DND-41 (cell line): Measurements from ENCODE around the gene OST4.
A peak's percentile ranks its signal among the peaks of the same experiment; 100 is the strongest.

Experiments used
- ATAC-seq: fragments of 200-7000 bp; cut with Tn5 transposase; 3 replicates; pipeline ENCODE4 v1.9.1; 2021; ENCODE audit warnings: low read depth; ENCODE audit not compliant: insufficient read depth
- DNase-seq: peaks from one replicate; pipeline ENCODE4 v3.0.0-alpha.2; 2020
- H2AFZ ChIP-seq: 2 replicates; pipeline ENCODE4 v1.6.0; 2012; ENCODE audit warnings: low read depth, low read length
- H3K27ac ChIP-seq: 2 replicates; pipeline ENCODE4 v1.5.1; 2012; ENCODE audit warnings: low read length, inconsistent platforms
- H3K27me3 ChIP-seq: fragments of 200-600 bp; sonication (generic); 2 replicates; pipeline ENCODE4 v1.6.0; 2012; ENCODE audit warnings: low read length, mild to moderate bottlenecking, inconsistent platforms; ENCODE audit not compliant: insufficient read depth, poor library complexity
- H3K36me3 ChIP-seq: 2 replicates; pipeline ENCODE4 v1.5.1; 2012; ENCODE audit warnings: low read length, inconsistent platforms; ENCODE audit not compliant: insufficient read depth
- H3K4me1 ChIP-seq: 2 replicates; pipeline ENCODE4 v1.5.1; 2012; ENCODE audit warnings: mild to moderate bottlenecking, low read length; ENCODE audit not compliant: insufficient read depth
- H3K4me2 ChIP-seq: 2 replicates; pipeline ENCODE4 v1.6.0; 2012; ENCODE audit warnings: mild to moderate bottlenecking, moderate library complexity, low read length, inconsistent platforms; ENCODE audit not compliant: insufficient read depth
- H3K4me3 ChIP-seq, 2 experiments: fragments of 200-600 bp in 1 of 2; shearing (Covaris generic) in 1 of 2; 2 replicates each; pipeline ENCODE4 v1.5.1; 2012 to 2016; ENCODE audit warnings: inconsistent platforms in 2 of 2, low read length in 2 of 2, mild to moderate bottlenecking in 2 of 2, low read depth in 1 of 2, moderate library complexity in 1 of 2
- H3K79me2 ChIP-seq: 2 replicates; pipeline ENCODE4 v1.6.0; 2012; ENCODE audit warnings: low read length, inconsistent platforms; ENCODE audit not compliant: insufficient read depth
- H3K9ac ChIP-seq: 2 replicates; pipeline ENCODE4 v1.6.0; 2012; ENCODE audit warnings: low read depth, mild to moderate bottlenecking, inconsistent platforms, low read length, moderate library complexity
- H3K9me3 ChIP-seq: 2 replicates; pipeline ENCODE4 v1.5.1; 2012; ENCODE audit warnings: low read length, moderate library complexity, mild to moderate bottlenecking, inconsistent platforms; ENCODE audit not compliant: insufficient read depth, severe bottlenecking
- H4K20me1 ChIP-seq: 2 replicates; pipeline ENCODE4 v1.6.0; 2012; ENCODE audit warnings: low read length; ENCODE audit not compliant: insufficient read depth
- CTCF ChIP-seq: IDR thresholded peaks from 2 replicates; pipeline ENCODE4 v1.5.1; 2012; ENCODE audit warnings: borderline replicate concordance, low read length, moderate library complexity, mild to moderate bottlenecking; ENCODE audit not compliant: poor library complexity, severe bottlenecking; ENCODE audit errors: extremely low read depth
- EZH2 ChIP-seq: IDR thresholded peaks from 3 replicates; pipeline ENCODE4 v1.6.1; 2012; ENCODE audit warnings: borderline replicate concordance, low read depth, mild to moderate bottlenecking, moderate library complexity, low read length, inconsistent platforms; ENCODE audit not compliant: severe bottlenecking

OST4 gene

GRCh38 chr2:27082773-27083409, 11.4 kb upstream of the OST4 start:
- H4K20me1 ChIP-seq = no peaks in the 10 kb centered on the region
- no peaks in the 10 kb centered on the region for H3K36me3 ChIP-seq
- H3K4me2 ChIP-seq = no peak overlapping the region
- peaks cover 10% of the 10 kb centered on the region for H3K79me2 ChIP-seq
- no peak overlapping the region for H3K27ac ChIP-seq
- DNase-seq = no peak
- H3K9me3 ChIP-seq = no peaks in the 10 kb centered on the region
- H3K4me1 ChIP-seq = peaks cover 56% of the 10 kb centered on the region
- H3K9ac ChIP-seq = no peak overlapping the region
- no peaks in the 10 kb centered on the region for H3K27me3 ChIP-seq
- H3K4me3 ChIP-seq = no peak overlapping the region
- TF ChIP-seq EZH2 (no peak), CTCF (no peak)
- no peak for ATAC-seq
- no peak overlapping the region for H2AFZ ChIP-seq

- no peak for TF ChIP-seq EZH2
- TF ChIP-seq CTCF = no peak
- DNase-seq (no peak), ATAC-seq (no peak)
- Histone ChIP-seq H2AFZ (peak overlapping the region; percentile 81; the same call in 1 of the 2 replicates), H3K9me3 (no peaks in the 10 kb centered on the region), H3K4me3 (peak overlapping the region in 1 of 2 experiments; percentile 54; a peak in 2 of 4 replicates), H3K4me2 (peak overlapping the region; percentile 70), H3K4me1 (peaks cover 49% of the 10 kb centered on the region), H4K20me1 (no peaks in the 10 kb centered on the region), H3K9ac (peak overlapping the region; percentile 57), H3K36me3 (no peaks in the 10 kb centered on the region), H3K79me2 (peaks cover 10% of the 10 kb centered on the region), H3K27ac (peak overlapping the region; percentile 91), H3K27me3 (no peaks in the 10 kb centered on the region)
Measured at GRCh38 chr2:27081984-27082772, 10.7 kb upstream of the OST4 start.

- H2AFZ ChIP-seq = peak overlapping the region; percentile 81
- peak overlapping the region; percentile 91 for H3K27ac ChIP-seq
- no peak for ATAC-seq
- H3K9me3 ChIP-seq = no peaks in the 10 kb centered on the region
- H4K20me1 ChIP-seq = no peaks in the 10 kb centered on the region
- H3K79me2 ChIP-seq = peaks cover 4% of the 10 kb centered on the region
- H3K36me3 ChIP-seq = no peaks in the 10 kb centered on the region
- H3K4me3 ChIP-seq = peak overlapping the region in 1 of 2 experiments; percentile 54; a peak in 2 of 4 replicates
- DNase-seq = no peak
- peak overlapping the region; percentile 57 for H3K9ac ChIP-seq
- peak overlapping the region; percentile 70 for H3K4me2 ChIP-seq
- no peak for TF ChIP-seq CTCF
- TF ChIP-seq EZH2 = no peak
- no peaks in the 10 kb centered on the region for H3K27me3 ChIP-seq
- H3K4me1 ChIP-seq = peaks cover 44% of the 10 kb centered on the region
Measured at GRCh38 chr2:27080603-27080936, 9.1 kb upstream of the OST4 start.
